HEK293 (cell line): ENCODE results near the gene ZFYVE1.

Experiments
- BCL6B ChIP-seq: fragments of 450-650 bp; formaldehyde crosslinking; IDR thresholded peaks from 2 replicates; pipeline ENCODE4 v1.5.1; 2017; ENCODE audit warnings: missing biosample characterization, missing genetic modification characterization
- KLF10 ChIP-seq: fragments of 450-650 bp; IDR thresholded peaks from 2 replicates; pipeline ENCODE4 v1.5.1; 2018; ENCODE audit warnings: missing biosample characterization, mild to moderate bottlenecking, missing genetic modification characterization
- ZBTB7A ChIP-seq: fragments of 450-650 bp; formaldehyde crosslinking; IDR thresholded peaks from 2 replicates; pipeline ENCODE4 v1.5.1; 2016; ENCODE audit warnings: low read depth, missing biosample characterization, missing genetic modification characterization
- ZEB2 ChIP-seq: fragments of 450-650 bp; formaldehyde crosslinking; IDR thresholded peaks from 2 replicates; pipeline ENCODE4 v1.5.1; 2016; ENCODE audit warnings: missing biosample characterization, missing genetic modification characterization
- ZNF529 ChIP-seq: fragments of 450-650 bp; formaldehyde crosslinking; IDR thresholded peaks from 2 replicates; pipeline ENCODE4 v1.5.1; 2017; ENCODE audit warnings: missing genetic modification characterization, missing biosample characterization; ENCODE audit not compliant: insufficient replicate concordance
- ZNF530 ChIP-seq: fragments of 450-650 bp; formaldehyde crosslinking; IDR thresholded peaks from 2 replicates; pipeline ENCODE4 v1.5.1; 2016; ENCODE audit warnings: low read depth, missing biosample characterization, missing genetic modification characterization
- ZNF623 ChIP-seq: fragments of 450-650 bp; formaldehyde crosslinking; IDR thresholded peaks from 2 replicates; pipeline ENCODE4 v1.5.1; 2016; ENCODE audit warnings: missing biosample characterization, missing genetic modification characterization
- TF ChIP-seq, protein P1 (sequence below): fragments of 450-650 bp; formaldehyde crosslinking; IDR thresholded peaks from 2 replicates; pipeline ENCODE4 v1.5.1; 2016; ENCODE audit warnings: missing biosample characterization, missing genetic modification characterization
- TF ChIP-seq, protein P2 (sequence below): fragments of 450-650 bp; formaldehyde crosslinking; IDR thresholded peaks from 2 replicates; pipeline ENCODE4 v1.5.1; 2016; ENCODE audit warnings: missing biosample characterization, missing genetic modification characterization, borderline replicate concordance

- TF ChIP-seq ZBTB7A (tag by site-specific recombination) (no peak), ZEB2 (tag by site-specific recombination) (no peak), ZNF529 (no peak), ZNF623 (tag by site-specific recombination) (no peak), BCL6B (tag by site-specific recombination) (no peak), ZNF530 (tag by site-specific recombination) (no peak), KLF10 (tag by site-specific recombination) (no peak)
- TF ChIP-seq, protein P1, sequence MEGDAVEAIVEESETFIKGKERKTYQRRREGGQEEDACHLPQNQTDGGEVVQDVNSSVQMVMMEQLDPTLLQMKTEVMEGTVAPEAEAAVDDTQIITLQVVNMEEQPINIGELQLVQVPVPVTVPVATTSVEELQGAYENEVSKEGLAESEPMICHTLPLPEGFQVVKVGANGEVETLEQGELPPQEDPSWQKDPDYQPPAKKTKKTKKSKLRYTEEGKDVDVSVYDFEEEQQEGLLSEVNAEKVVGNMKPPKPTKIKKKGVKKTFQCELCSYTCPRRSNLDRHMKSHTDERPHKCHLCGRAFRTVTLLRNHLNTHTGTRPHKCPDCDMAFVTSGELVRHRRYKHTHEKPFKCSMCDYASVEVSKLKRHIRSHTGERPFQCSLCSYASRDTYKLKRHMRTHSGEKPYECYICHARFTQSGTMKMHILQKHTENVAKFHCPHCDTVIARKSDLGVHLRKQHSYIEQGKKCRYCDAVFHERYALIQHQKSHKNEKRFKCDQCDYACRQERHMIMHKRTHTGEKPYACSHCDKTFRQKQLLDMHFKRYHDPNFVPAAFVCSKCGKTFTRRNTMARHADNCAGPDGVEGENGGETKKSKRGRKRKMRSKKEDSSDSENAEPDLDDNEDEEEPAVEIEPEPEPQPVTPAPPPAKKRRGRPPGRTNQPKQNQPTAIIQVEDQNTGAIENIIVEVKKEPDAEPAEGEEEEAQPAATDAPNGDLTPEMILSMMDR = no peak
- TF ChIP-seq, protein P2, sequence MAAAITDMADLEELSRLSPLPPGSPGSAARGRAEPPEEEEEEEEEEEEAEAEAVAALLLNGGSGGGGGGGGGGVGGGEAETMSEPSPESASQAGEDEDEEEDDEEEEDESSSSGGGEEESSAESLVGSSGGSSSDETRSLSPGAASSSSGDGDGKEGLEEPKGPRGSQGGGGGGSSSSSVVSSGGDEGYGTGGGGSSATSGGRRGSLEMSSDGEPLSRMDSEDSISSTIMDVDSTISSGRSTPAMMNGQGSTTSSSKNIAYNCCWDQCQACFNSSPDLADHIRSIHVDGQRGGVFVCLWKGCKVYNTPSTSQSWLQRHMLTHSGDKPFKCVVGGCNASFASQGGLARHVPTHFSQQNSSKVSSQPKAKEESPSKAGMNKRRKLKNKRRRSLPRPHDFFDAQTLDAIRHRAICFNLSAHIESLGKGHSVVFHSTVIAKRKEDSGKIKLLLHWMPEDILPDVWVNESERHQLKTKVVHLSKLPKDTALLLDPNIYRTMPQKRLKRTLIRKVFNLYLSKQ (tag by site-specific recombination) = no peak
Measured at GRCh38 chr14:73008501-73008900, 18.4 kb downstream of the ZFYVE1 start.
